GM23338 (cell line): ENCODE measurements around the gene FTL. TPM values are rescaled to one million over a fixed set of nuclear protein-coding genes. Genes with fewer than 3 reads are reported as not detected.

Experiments used
- ATAC-seq: fragments of 200-7000 bp; cut with Tn5 transposase; 3 replicates; pipeline ENCODE4 v1.9.1; 2020
- DNase-seq: peaks from one replicate; pipeline ENCODE4 v3.0.0-alpha.2; 2015; ENCODE audit warnings: low spot score
- H2AFZ ChIP-seq: fragments of 200-600 bp; sonication (generic); 2 replicates; pipeline ENCODE4 v1.8.0; 2016; ENCODE audit warnings: antibody characterized with exemption, mild to moderate bottlenecking, moderate library complexity
- H3F3A ChIP-seq: fragments of 200-600 bp; sonication (generic); replicated peaks from 2 replicates; pipeline ENCODE4 v1.8.0; 2017; ENCODE audit warnings: antibody characterized with exemption, mixed run types, low read depth
- H3K27ac ChIP-seq: fragments of 200-600 bp; sonication (generic); 2 replicates; pipeline ENCODE4 v1.6.1; 2016; ENCODE audit warnings: low read depth
- H3K27me3 ChIP-seq: fragments of 200-600 bp; sonication (generic); 2 replicates; pipeline ENCODE4 v1.8.0; 2016; ENCODE audit warnings: mild to moderate bottlenecking, mixed run types, moderate library complexity; ENCODE audit not compliant: insufficient read depth
- H3K36me3 ChIP-seq: fragments of 200-600 bp; sonication (generic); 2 replicates; pipeline ENCODE4 v1.8.0; 2016; ENCODE audit warnings: mild to moderate bottlenecking; ENCODE audit not compliant: insufficient read depth
- H3K4me1 ChIP-seq: fragments of 200-600 bp; sonication (generic); 2 replicates; pipeline ENCODE4 v1.8.0; 2016; ENCODE audit warnings: mild to moderate bottlenecking, moderate library complexity; ENCODE audit not compliant: insufficient read depth
- H3K4me2 ChIP-seq: fragments of 200-600 bp; sonication (generic); 2 replicates; pipeline ENCODE4 v1.7.1; 2017; ENCODE audit warnings: mixed run types
- H3K4me3 ChIP-seq: fragments of 200-600 bp; sonication (generic); 2 replicates; pipeline ENCODE4 v1.6.1; 2016; ENCODE audit warnings: mixed run types
- H3K79me2 ChIP-seq: fragments of 200-600 bp; sonication (generic); replicated peaks from 2 replicates; pipeline ENCODE4 v1.8.0; 2017; ENCODE audit warnings: mild to moderate bottlenecking; ENCODE audit not compliant: insufficient read depth
- H3K9me2 ChIP-seq: fragments of 200-600 bp; sonication (generic); 2 replicates; pipeline ENCODE4 v1.8.0; 2017; ENCODE audit not compliant: insufficient read depth
- H4K20me1 ChIP-seq: fragments of 200-600 bp; sonication (generic); replicated peaks from 2 replicates; pipeline ENCODE4 v1.8.0; 2017; ENCODE audit warnings: mild to moderate bottlenecking; ENCODE audit not compliant: insufficient read depth
- H3K27ac Mint-ChIP-seq: 2 replicates; pipeline ENCODE4 v1.8.0; 2020; ENCODE audit warnings: inconsistent platforms, mild to moderate bottlenecking, moderate library complexity, mixed read lengths
- H3K27me3 Mint-ChIP-seq: 3 replicates; pipeline ENCODE4 v1.8.0; 2022; ENCODE audit warnings: low read depth, mild to moderate bottlenecking, moderate library complexity, mixed read lengths, inconsistent platforms; ENCODE audit not compliant: insufficient read depth, poor library complexity
- H3K36me3 Mint-ChIP-seq: 3 replicates; pipeline ENCODE4 v1.8.0; 2021; ENCODE audit warnings: low read depth, mild to moderate bottlenecking, inconsistent platforms, moderate library complexity, mixed read lengths
- H3K4me1 Mint-ChIP-seq: 3 replicates; pipeline ENCODE4 v1.8.0; 2020; ENCODE audit warnings: mild to moderate bottlenecking, inconsistent platforms, mixed read lengths
- H3K4me3 Mint-ChIP-seq: 3 replicates; pipeline ENCODE4 v1.8.0; 2021; ENCODE audit warnings: moderate library complexity, mild to moderate bottlenecking, inconsistent platforms, mixed read lengths
- H3K9me3 Mint-ChIP-seq: 3 replicates; pipeline ENCODE4 v1.8.0; 2020; ENCODE audit warnings: moderate library complexity, mild to moderate bottlenecking, inconsistent platforms, mixed read lengths
- CREB1 ChIP-seq: fragments of 250-450 bp; sonication (Bioruptor Pico); IDR thresholded peaks from 2 replicates; pipeline ENCODE4 v1.5.0; 2020; ENCODE audit warnings: low read depth, mild to moderate bottlenecking, moderate library complexity
- EZH2 ChIP-seq: fragments of 200-600 bp; sonication (generic); IDR thresholded peaks from one replicate; pipeline ENCODE4 v1.8.0; 2017; ENCODE audit warnings: antibody characterized with exemption, mild to moderate bottlenecking, low read depth; ENCODE audit not compliant: unreplicated experiment
- EZH2phosphoT487 ChIP-seq: fragments of 200-600 bp; sonication (generic); IDR thresholded peaks from one replicate; pipeline ENCODE4 v1.8.1; 2018; ENCODE audit warnings: antibody characterized with exemption; ENCODE audit not compliant: unreplicated experiment
- JUNB ChIP-seq: IDR thresholded peaks from one replicate; pipeline ENCODE4 v1.6.1; 2016; ENCODE audit warnings: antibody characterized with exemption; ENCODE audit not compliant: unreplicated experiment
- NANOG ChIP-seq: IDR thresholded peaks from 2 replicates; pipeline ENCODE4 v1.6.1; 2016; ENCODE audit warnings: antibody characterized with exemption, borderline replicate concordance
- POLR2AphosphoS5 ChIP-seq: IDR thresholded peaks from 2 replicates; pipeline ENCODE4 v1.6.1; 2016; ENCODE audit warnings: antibody characterized with exemption, low read depth
- STAT1 ChIP-seq: IDR thresholded peaks from one replicate; pipeline ENCODE4 v1.6.1; 2016; ENCODE audit warnings: antibody characterized with exemption; ENCODE audit not compliant: unreplicated experiment
- ZNF114 ChIP-seq: fragments of 250-450 bp; sonication (Bioruptor Pico); IDR thresholded peaks from 2 replicates; pipeline ENCODE4 v1.5.0; 2020; ENCODE audit warnings: mild to moderate bottlenecking, moderate library complexity
- ZNF331 ChIP-seq: fragments of 250-450 bp; sonication (Bioruptor Pico); IDR thresholded peaks from 2 replicates; pipeline ENCODE4 v1.5.0; 2020; ENCODE audit warnings: low read depth, mild to moderate bottlenecking, moderate library complexity
- polyA plus RNA-seq: library from polyadenylated mRNA; unstranded; fragments of >200 nt; fragmentation: Nextera tagmentation; extraction: Ambion mirVana; gene quantifications from 2 replicates; pipeline ENCODE4 v1.2.1, GENCODE V29; 2016
- total RNA-seq: library from RNA; depleted of rRNA; stranded (reverse); fragments of >200 nt; shearing (Covaris generic); gene quantifications from 2 replicates; pipeline ENCODE4 v1.2.3, GENCODE V29; 2014
- TF ChIP-seq, protein P1 (sequence below): IDR thresholded peaks from 2 replicates; pipeline ENCODE4 v1.6.1; 2016; ENCODE audit warnings: antibody characterized with exemption
- TF ChIP-seq, protein P2 (sequence below): IDR thresholded peaks from one replicate; pipeline ENCODE4 v1.6.1; 2018; ENCODE audit warnings: antibody characterized with exemption; ENCODE audit not compliant: unreplicated experiment
- TF ChIP-seq, protein P3 (sequence below): fragments of 250-450 bp; sonication (Bioruptor Pico); IDR thresholded peaks from 2 replicates; pipeline ENCODE4 v1.5.0; 2020; ENCODE audit warnings: mild to moderate bottlenecking, moderate library complexity
- TF ChIP-seq, protein P4 (sequence below), 2 experiments: fragments of 200-600 bp in 1 of 2; sonication (generic) in 1 of 2; conservative IDR thresholded peaks; 2 replicates each; pipeline versions ENCODE4 v1.5.1 to v1.6.1; 2016 to 2017; ENCODE audit warnings: antibody characterized with exemption in 2 of 2, low read depth in 2 of 2, mild to moderate bottlenecking in 2 of 2, moderate library complexity in 1 of 2

Gene FTL
- total and polyA plus RNA-seq, 2 experiments from 2014 or later = 2,064 to 5,436 TPM

DNA sequence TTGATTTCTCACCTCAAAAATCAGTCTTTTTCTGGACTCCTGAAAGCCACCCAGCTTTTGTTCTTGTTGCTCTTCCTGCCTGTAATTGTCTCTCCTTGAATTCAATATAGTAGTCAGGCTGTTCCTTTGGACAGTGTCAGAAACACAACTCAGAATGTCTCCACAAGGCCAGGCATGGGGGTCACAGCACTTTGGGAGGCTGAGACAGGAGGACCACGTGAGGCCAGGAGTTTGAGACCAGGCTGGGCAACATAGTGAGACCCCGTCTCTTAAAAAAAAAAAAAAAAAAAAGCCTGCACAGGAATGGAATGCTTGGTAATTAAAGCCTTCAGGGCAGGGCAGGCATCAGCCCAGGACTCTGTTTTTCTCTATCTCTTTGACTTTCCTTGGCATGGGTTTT, 19.3 kb upstream of the FTL start:
- DNase-seq (no peak), ATAC-seq (no peak)
- H3K36me3 Mint-ChIP-seq = peaks cover 24% of the 10 kb centered on the region
- Histone ChIP-seq H3F3A (no peaks in the 10 kb centered on the region), H3K9me2 (no peaks in the 10 kb centered on the region), H3K4me3 (no peak overlapping the region), H3K4me1 (no peaks in the 10 kb centered on the region), H3K27ac (no peak overlapping the region), H3K4me2 (no peak overlapping the region), H2AFZ (no peak overlapping the region), H3K36me3 (no peaks in the 10 kb centered on the region), H3K27me3 (no peaks in the 10 kb centered on the region), H4K20me1 (no peaks in the 10 kb centered on the region), H3K79me2 (no peaks in the 10 kb centered on the region)
- TF ChIP-seq, protein P1, sequence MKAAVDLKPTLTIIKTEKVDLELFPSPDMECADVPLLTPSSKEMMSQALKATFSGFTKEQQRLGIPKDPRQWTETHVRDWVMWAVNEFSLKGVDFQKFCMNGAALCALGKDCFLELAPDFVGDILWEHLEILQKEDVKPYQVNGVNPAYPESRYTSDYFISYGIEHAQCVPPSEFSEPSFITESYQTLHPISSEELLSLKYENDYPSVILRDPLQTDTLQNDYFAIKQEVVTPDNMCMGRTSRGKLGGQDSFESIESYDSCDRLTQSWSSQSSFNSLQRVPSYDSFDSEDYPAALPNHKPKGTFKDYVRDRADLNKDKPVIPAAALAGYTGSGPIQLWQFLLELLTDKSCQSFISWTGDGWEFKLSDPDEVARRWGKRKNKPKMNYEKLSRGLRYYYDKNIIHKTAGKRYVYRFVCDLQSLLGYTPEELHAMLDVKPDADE = no peak
- TF ChIP-seq, protein P2, sequence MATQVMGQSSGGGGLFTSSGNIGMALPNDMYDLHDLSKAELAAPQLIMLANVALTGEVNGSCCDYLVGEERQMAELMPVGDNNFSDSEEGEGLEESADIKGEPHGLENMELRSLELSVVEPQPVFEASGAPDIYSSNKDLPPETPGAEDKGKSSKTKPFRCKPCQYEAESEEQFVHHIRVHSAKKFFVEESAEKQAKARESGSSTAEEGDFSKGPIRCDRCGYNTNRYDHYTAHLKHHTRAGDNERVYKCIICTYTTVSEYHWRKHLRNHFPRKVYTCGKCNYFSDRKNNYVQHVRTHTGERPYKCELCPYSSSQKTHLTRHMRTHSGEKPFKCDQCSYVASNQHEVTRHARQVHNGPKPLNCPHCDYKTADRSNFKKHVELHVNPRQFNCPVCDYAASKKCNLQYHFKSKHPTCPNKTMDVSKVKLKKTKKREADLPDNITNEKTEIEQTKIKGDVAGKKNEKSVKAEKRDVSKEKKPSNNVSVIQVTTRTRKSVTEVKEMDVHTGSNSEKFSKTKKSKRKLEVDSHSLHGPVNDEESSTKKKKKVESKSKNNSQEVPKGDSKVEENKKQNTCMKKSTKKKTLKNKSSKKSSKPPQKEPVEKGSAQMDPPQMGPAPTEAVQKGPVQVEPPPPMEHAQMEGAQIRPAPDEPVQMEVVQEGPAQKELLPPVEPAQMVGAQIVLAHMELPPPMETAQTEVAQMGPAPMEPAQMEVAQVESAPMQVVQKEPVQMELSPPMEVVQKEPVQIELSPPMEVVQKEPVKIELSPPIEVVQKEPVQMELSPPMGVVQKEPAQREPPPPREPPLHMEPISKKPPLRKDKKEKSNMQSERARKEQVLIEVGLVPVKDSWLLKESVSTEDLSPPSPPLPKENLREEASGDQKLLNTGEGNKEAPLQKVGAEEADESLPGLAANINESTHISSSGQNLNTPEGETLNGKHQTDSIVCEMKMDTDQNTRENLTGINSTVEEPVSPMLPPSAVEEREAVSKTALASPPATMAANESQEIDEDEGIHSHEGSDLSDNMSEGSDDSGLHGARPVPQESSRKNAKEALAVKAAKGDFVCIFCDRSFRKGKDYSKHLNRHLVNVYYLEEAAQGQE = no peak
- TF ChIP-seq ZNF331 (CRISPR knock-in tag) (no peak), ZNF114 (CRISPR knock-in tag) (no peak), EZH2phosphoT487 (no peak), EZH2 (no peak), STAT1 (no peak), NANOG (no peak), JUNB (no peak), CREB1 (no peak), POLR2AphosphoS5 (no peak)
- TF ChIP-seq, protein P3, sequence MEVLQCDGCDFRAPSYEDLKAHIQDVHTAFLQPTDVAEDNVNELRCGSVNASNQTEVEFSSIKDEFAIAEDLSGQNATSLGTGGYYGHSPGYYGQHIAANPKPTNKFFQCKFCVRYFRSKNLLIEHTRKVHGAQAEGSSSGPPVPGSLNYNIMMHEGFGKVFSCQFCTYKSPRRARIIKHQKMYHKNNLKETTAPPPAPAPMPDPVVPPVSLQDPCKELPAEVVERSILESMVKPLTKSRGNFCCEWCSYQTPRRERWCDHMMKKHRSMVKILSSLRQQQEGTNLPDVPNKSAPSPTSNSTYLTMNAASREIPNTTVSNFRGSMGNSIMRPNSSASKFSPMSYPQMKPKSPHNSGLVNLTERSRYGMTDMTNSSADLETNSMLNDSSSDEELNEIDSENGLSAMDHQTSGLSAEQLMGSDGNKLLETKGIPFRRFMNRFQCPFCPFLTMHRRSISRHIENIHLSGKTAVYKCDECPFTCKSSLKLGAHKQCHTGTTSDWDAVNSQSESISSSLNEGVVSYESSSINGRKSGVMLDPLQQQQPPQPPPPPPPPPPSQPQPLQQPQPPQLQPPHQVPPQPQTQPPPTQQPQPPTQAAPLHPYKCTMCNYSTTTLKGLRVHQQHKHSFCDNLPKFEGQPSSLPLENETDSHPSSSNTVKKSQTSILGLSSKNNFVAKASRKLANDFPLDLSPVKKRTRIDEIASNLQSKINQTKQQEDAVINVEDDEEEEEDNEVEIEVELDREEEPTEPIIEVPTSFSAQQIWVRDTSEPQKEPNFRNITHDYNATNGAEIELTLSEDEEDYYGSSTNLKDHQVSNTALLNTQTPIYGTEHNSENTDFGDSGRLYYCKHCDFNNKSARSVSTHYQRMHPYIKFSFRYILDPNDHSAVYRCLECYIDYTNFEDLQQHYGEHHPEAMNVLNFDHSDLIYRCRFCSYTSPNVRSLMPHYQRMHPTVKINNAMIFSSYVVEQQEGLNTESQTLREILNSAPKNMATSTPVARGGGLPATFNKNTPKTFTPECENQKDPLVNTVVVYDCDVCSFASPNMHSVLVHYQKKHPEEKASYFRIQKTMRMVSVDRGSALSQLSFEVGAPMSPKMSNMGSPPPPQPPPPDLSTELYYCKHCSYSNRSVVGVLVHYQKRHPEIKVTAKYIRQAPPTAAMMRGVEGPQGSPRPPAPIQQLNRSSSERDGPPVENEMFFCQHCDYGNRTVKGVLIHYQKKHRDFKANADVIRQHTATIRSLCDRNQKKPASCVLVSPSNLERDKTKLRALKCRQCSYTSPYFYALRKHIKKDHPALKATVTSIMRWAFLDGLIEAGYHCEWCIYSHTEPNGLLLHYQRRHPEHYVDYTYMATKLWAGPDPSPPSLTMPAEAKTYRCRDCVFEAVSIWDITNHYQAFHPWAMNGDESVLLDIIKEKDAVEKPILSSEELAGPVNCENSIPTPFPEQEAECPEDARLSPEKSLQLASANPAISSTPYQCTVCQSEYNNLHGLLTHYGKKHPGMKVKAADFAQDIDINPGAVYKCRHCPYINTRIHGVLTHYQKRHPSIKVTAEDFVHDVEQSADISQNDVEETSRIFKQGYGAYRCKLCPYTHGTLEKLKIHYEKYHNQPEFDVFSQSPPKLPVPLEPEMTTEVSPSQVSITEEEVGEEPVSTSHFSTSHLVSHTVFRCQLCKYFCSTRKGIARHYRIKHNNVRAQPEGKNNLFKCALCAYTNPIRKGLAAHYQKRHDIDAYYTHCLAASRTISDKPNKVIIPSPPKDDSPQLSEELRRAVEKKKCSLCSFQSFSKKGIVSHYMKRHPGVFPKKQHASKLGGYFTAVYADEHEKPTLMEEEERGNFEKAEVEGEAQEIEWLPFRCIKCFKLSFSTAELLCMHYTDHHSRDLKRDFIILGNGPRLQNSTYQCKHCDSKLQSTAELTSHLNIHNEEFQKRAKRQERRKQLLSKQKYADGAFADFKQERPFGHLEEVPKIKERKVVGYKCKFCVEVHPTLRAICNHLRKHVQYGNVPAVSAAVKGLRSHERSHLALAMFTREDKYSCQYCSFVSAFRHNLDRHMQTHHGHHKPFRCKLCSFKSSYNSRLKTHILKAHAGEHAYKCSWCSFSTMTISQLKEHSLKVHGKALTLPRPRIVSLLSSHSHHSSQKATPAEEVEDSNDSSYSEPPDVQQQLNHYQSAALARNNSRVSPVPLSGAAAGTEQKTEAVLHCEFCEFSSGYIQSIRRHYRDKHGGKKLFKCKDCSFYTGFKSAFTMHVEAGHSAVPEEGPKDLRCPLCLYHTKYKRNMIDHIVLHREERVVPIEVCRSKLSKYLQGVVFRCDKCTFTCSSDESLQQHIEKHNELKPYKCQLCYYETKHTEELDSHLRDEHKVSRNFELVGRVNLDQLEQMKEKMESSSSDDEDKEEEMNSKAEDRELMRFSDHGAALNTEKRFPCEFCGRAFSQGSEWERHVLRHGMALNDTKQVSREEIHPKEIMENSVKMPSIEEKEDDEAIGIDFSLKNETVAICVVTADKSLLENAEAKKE (CRISPR knock-in tag) = no peak
- TF ChIP-seq, protein P4, sequence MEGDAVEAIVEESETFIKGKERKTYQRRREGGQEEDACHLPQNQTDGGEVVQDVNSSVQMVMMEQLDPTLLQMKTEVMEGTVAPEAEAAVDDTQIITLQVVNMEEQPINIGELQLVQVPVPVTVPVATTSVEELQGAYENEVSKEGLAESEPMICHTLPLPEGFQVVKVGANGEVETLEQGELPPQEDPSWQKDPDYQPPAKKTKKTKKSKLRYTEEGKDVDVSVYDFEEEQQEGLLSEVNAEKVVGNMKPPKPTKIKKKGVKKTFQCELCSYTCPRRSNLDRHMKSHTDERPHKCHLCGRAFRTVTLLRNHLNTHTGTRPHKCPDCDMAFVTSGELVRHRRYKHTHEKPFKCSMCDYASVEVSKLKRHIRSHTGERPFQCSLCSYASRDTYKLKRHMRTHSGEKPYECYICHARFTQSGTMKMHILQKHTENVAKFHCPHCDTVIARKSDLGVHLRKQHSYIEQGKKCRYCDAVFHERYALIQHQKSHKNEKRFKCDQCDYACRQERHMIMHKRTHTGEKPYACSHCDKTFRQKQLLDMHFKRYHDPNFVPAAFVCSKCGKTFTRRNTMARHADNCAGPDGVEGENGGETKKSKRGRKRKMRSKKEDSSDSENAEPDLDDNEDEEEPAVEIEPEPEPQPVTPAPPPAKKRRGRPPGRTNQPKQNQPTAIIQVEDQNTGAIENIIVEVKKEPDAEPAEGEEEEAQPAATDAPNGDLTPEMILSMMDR (conservative IDR thresholded peaks at IDR 0.05; ENCODE audit: low read depth in 2 of 2) = no peak
- H3K9me3 Mint-ChIP-seq = peaks cover 26% of the 10 kb centered on the region
- H3K27me3 Mint-ChIP-seq = peaks cover 15% of the 10 kb centered on the region
- no peak overlapping the region for H3K4me3 Mint-ChIP-seq
- H3K4me1 Mint-ChIP-seq = no peaks in the 10 kb centered on the region
- no peak overlapping the region for H3K27ac Mint-ChIP-seq
